Small intestine (tissue), 16 donors: ENCODE data around the gene PDE4C. TPM values are rescaled to one million over a fixed set of nuclear protein-coding genes. Genes with fewer than 3 reads are reported as not detected.

ENCODE experiments used
- DNase-seq, 2 donors: peaks; one replicate each; pipeline versions ENCODE4 v3.0.0 to v3.0.0-alpha.2; 2013
- FAIRE-seq: peaks from 2 replicates; lab custom pipeline; 2012; peaks lifted over from hg19 to GRCh38; lab: Jason Lieb, UNC
- H3K27ac ChIP-seq, 3 donors: one replicate each; pipeline ENCODE4 v1.5.1; 2013; ENCODE audit warnings: low read length in 2 of 3, mild to moderate bottlenecking in 2 of 3, control low read depth in 1 of 3, inconsistent platforms in 1 of 3, low read depth in 1 of 3, moderate library complexity in 1 of 3
- H3K27me3 ChIP-seq, 3 donors: one replicate each; pipeline ENCODE4 v1.6.1; 2013; ENCODE audit warnings: low read length in 3 of 3, inconsistent platforms in 1 of 3; ENCODE audit not compliant: control insufficient read depth in 3 of 3, insufficient read depth in 3 of 3
- H3K36me3 ChIP-seq, 3 donors: one replicate each; pipeline ENCODE4 v1.6.1; 2013; ENCODE audit warnings: low read length in 3 of 3, inconsistent platforms in 1 of 3, low read depth in 1 of 3, mild to moderate bottlenecking in 1 of 3, moderate library complexity in 1 of 3; ENCODE audit not compliant: control insufficient read depth in 3 of 3, insufficient read depth in 2 of 3
- H3K4me1 ChIP-seq, 3 donors: one replicate each; pipeline ENCODE4 v1.6.1; 2013; ENCODE audit warnings: low read length in 2 of 3, inconsistent platforms in 1 of 3, low read depth in 1 of 3, mild to moderate bottlenecking in 1 of 3, moderate library complexity in 1 of 3; ENCODE audit not compliant: control insufficient read depth in 3 of 3, insufficient read depth in 2 of 3
- H3K4me3 ChIP-seq, 3 donors: one replicate each; pipeline ENCODE4 v1.5.1; 2013; ENCODE audit warnings: low read length in 3 of 3, control low read depth in 1 of 3, inconsistent platforms in 1 of 3, low read depth in 1 of 3, mild to moderate bottlenecking in 1 of 3, moderate library complexity in 1 of 3
- H3K9me3 ChIP-seq, 2 donors: one replicate each; pipeline ENCODE4 v1.6.1; 2013; ENCODE audit warnings: low read depth in 1 of 2, low read length in 1 of 2; ENCODE audit not compliant: control insufficient read depth in 2 of 2, insufficient read depth in 1 of 2
- WGBS, 3 donors: extraction: QIAGEN DNeasy Blood & Tissue Kit; methylation state at CpG; one replicate each; pipeline ENCODE4 v1.1.7; 2013; 5-methylcytosine and 5-hydroxymethylcytosine counted together
- long read RNA-seq, 10 donors: transcript quantifications; one replicate each; lab custom pipeline, GENCODE V29; 2026
- polyA plus RNA-seq, 4 donors: library from polyadenylated mRNA; stranded (reverse) in 3 of 4; unstranded in 1 of 4; fragments of 200-250 nt in 3 of 4; fragments of 120-200 nt in 1 of 4; gene quantifications; one replicate each; pipeline versions ENCODE4 v1.2.1 to v1.2.3, GENCODE V29; 2013
- donor health status: healthy with polysubstance abuse.
- donor health status: control.
- donor health status: control.
- donor health status: Bipolar disorder and iron deficiency.
- donor health status: healthy.

PDE4C gene
- polyA plus RNA-seq = 1 to 10 TPM in 1 of 4 donors, under 1 TPM in 1, not detected in 2; 0.52 to 1.1 TPM
- long read RNA-seq, donor 1 = 0 reads
- long read RNA-seq, donor 2 = 0 reads
- long read RNA-seq, donor 3, partial matches to known transcripts = 0 of 1 reads
- long read RNA-seq, donor 3, other reads (novel, unspliced or antisense) = 0 of 1 reads
- long read RNA-seq, donor 4 = 0 reads
- long read RNA-seq, donor 5 = 0 reads
- long read RNA-seq, donor 6 = 0 reads
- long read RNA-seq, donor 7 = 0 reads
- long read RNA-seq, donor 8 = 0 reads
- long read RNA-seq, donor 9 = 0 reads
- long read RNA-seq, donor 10 = 0 reads

GRCh38 chr19:18225702-18226468 lies at the start of gene PDE4C:
Gene PDE4C, minus strand, starts transcription at chr19:18226438. Its CDS starts 23 bp downstream, at chr19:18226415.
- DNase-seq (no peak), FAIRE-seq (no peak)
- Histone ChIP-seq H3K27me3 (peaks cover 4 to 63% (median 19%) of the 10 kb centered on the region in 3 donors), H3K9me3 (peaks cover 0 to 2% of the 10 kb centered on the region in 2 donors), H3K4me1 (peaks cover 0 to 25% (median 8%) of the 10 kb centered on the region in 3 donors), H3K4me3 (peak within 1 kb of the TSS in 1 of 3 donors; percentile 31), H3K27ac (peak within 1 kb of the TSS in 1 of 3 donors; percentile 33), H3K36me3 (no peaks in the 10 kb centered on the region)
- 2 to 5% (median 3%) methylated on average over 47 to 51 of the region's 51 CpGs for WGBS, 3 donors

- FAIRE-seq (no peak), DNase-seq (peak; percentile 95)
- Histone ChIP-seq H3K27ac (peak overlapping the region; percentile 71 to 86 (median 74)), H3K27me3 (no peaks in the 10 kb centered on the region), H3K9me3 (no peaks in the 10 kb centered on the region), H3K36me3 (peaks cover 3 to 60% (median 9%) of the 10 kb centered on the region in 3 donors), H3K4me1 (peaks cover 0 to 36% (median 0%) of the 10 kb centered on the region in 3 donors), H3K4me3 (no peak overlapping the region)
- WGBS, 3 donors = 6 to 33% (median 32%) methylated on average over 12 to 13 of the region's 13 CpGs
Observed at GRCh38 chr19:18274781-18275356, 48.6 kb upstream of the PDE4C start.

- 46 to 64% (median 63%) methylated on average over 7 to 9 of the region's 9 CpGs for WGBS, 3 donors
- Histone ChIP-seq H3K27ac (peak within 1 kb of the TSS; percentile 71 to 86 (median 74)), H3K4me3 (no peak within 1 kb of the TSS), H3K27me3 (no peaks in the 10 kb centered on the region), H3K9me3 (no peaks in the 10 kb centered on the region), H3K4me1 (peaks cover 0 to 36% (median 0%) of the 10 kb centered on the region in 3 donors), H3K36me3 (peaks cover 3 to 61% (median 9%) of the 10 kb centered on the region in 3 donors)
- DNase-seq (peak in 1 of 2 donors; percentile 87), FAIRE-seq (no peak)
Observed at GRCh38 chr19:18274219-18274780, 48.1 kb upstream of the PDE4C start, which contains the start of gene IQCN. Gene IQCN, minus strand, starts transcription at chr19:18274452. Its CDS starts 4,974 bp downstream, at chr19:18269478.

- no peak overlapping the region for H3K4me3 ChIP-seq
- peaks cover 0 to 32% (median 0%) of the 10 kb centered on the region in 3 donors for H3K4me1 ChIP-seq
- H3K36me3 ChIP-seq = peaks cover 2 to 61% (median 3%) of the 10 kb centered on the region in 3 donors
- FAIRE-seq (no peak), DNase-seq (peak in 1 of 2 donors; percentile 29)
- H3K27ac ChIP-seq = peak overlapping the region; percentile 71 to 86 (median 74)
- no peaks in the 10 kb centered on the region for H3K27me3 ChIP-seq
- no peaks in the 10 kb centered on the region for H3K9me3 ChIP-seq
- 91 to 96% (median 94%) methylated on average over 13 of the region's 13 CpGs for WGBS, 3 donors
Observed at GRCh38 chr19:18273561-18274218, 47.5 kb upstream of the PDE4C start.

- H3K9me3 ChIP-seq = no peaks in the 10 kb centered on the region
- FAIRE-seq (no peak), DNase-seq (peak in 1 of 2 donors; percentile 36)
- H3K36me3 ChIP-seq = peaks cover 0 to 57% (median 6%) of the 10 kb centered on the region in 3 donors
- no peaks in the 10 kb centered on the region for H3K27me3 ChIP-seq
- H3K4me3 ChIP-seq = no peak overlapping the region
- H3K4me1 ChIP-seq = peaks cover 0 to 25% (median 0%) of the 10 kb centered on the region in 3 donors
- WGBS, 3 donors = 59 to 75% (median 70%) methylated on average over 6 of the region's 6 CpGs
- no peak overlapping the region for H3K27ac ChIP-seq
Observed at GRCh38 chr19:18271433-18271841, 45.2 kb upstream of the PDE4C start.

GRCh38 chr19:18270326-18270725 lies 44.1 kb upstream of the PDE4C start:
- 87 to 93% (median 92%) methylated on average over 9 of the region's 9 CpGs for WGBS, 3 donors
- H3K36me3 ChIP-seq = peaks cover 0 to 57% (median 9%) of the 10 kb centered on the region in 3 donors
- no peak for FAIRE-seq
- H3K27ac ChIP-seq = no peak overlapping the region
- peaks cover 0 to 15% (median 0%) of the 10 kb centered on the region in 3 donors for H3K4me1 ChIP-seq
- H3K9me3 ChIP-seq = no peaks in the 10 kb centered on the region
- H3K27me3 ChIP-seq = no peaks in the 10 kb centered on the region
- DNase-seq = no peak
- H3K4me3 ChIP-seq = no peak overlapping the region

- Histone ChIP-seq H3K36me3 (peaks cover 0 to 59% (median 9%) of the 10 kb centered on the region in 3 donors), H3K9me3 (no peaks in the 10 kb centered on the region), H3K27me3 (no peaks in the 10 kb centered on the region), H3K4me3 (no peak overlapping the region), H3K4me1 (peaks cover 0 to 4% (median 0%) of the 10 kb centered on the region in 3 donors), H3K27ac (no peak overlapping the region)
- FAIRE-seq (no peak), DNase-seq (no peak)
- WGBS, 3 donors = 74 to 96% (median 94%) methylated on average over 2 of the region's 2 CpGs
Observed at GRCh38 chr19:18269070-18269723, 43.0 kb upstream of the PDE4C start.
